HepG2 (cell line): ENCODE results near the gene ZBTB14. TPM values are rescaled to one million over a fixed set of nuclear protein-coding genes. Genes with fewer than 3 reads are reported as not detected.

Source experiments
- ASH2L ChIP-seq: fragments of 300-600, 200-600 bp; sonication (generic); IDR thresholded peaks from 2 replicates; pipeline ENCODE4 v1.7.0; 2017; ENCODE audit warnings: low read depth, mild to moderate bottlenecking, moderate library complexity, mixed read lengths, low read length; ENCODE audit not compliant: insufficient read length
- BATF2 ChIP-seq: sonication (generic); formaldehyde crosslinking; IDR thresholded peaks from 2 replicates; pipeline ENCODE4 v1.8.0; 2022; ENCODE audit warnings: mild to moderate bottlenecking, missing genetic modification reagents, moderate library complexity
- DR1 ChIP-seq: sonication (generic); formaldehyde crosslinking; IDR thresholded peaks from 2 replicates; pipeline ENCODE4 v1.8.0; 2021; ENCODE audit warnings: mild to moderate bottlenecking, missing genetic modification reagents, inconsistent platforms
- FOXP4 ChIP-seq: sonication (generic); formaldehyde crosslinking; IDR thresholded peaks from 2 replicates; pipeline ENCODE4 v1.4.0; 2020; ENCODE audit warnings: missing genetic modification reagents
- GATA4 ChIP-seq: sonication (generic); IDR thresholded peaks from 2 replicates; pipeline ENCODE4 v1.6.1; 2016; ENCODE audit warnings: antibody characterized with exemption, low read depth, borderline replicate concordance
- GATAD2A ChIP-seq: IDR thresholded peaks from 2 replicates; pipeline ENCODE4 v1.6.1; 2016
- GTF2F1 ChIP-seq: fragments of 150-350 bp; IDR thresholded peaks from 2 replicates; pipeline ENCODE4 v1.6.1; 2014; ENCODE audit warnings: low read length
- HHEX ChIP-seq: IDR thresholded peaks from 2 replicates; pipeline ENCODE4 v1.6.1; 2016; ENCODE audit warnings: control low read depth
- HNF1A ChIP-seq, 2 experiments: sonication (generic) in 1 of 2; formaldehyde crosslinking in 1 of 2; IDR thresholded peaks; 2 replicates each; pipeline versions ENCODE4 v1.4.0 to v1.6.1; 2016 to 2020; ENCODE audit warnings: borderline replicate concordance in 1 of 2, low read depth in 1 of 2, mild to moderate bottlenecking in 1 of 2, missing genetic modification reagents in 1 of 2
- KDM2A ChIP-seq: sonication (generic); formaldehyde crosslinking; IDR thresholded peaks from 2 replicates; pipeline ENCODE4 v1.4.0; 2020; ENCODE audit warnings: low read depth, missing genetic modification reagents, borderline replicate concordance
- NCOR1 ChIP-seq: fragments of 200-600 bp; sonication (generic); IDR thresholded peaks from 2 replicates; pipeline ENCODE4 v1.7.0; 2017; ENCODE audit warnings: antibody characterized with exemption, low read length, borderline replicate concordance
- PITX1 ChIP-seq: sonication (generic); formaldehyde crosslinking; IDR thresholded peaks from 2 replicates; pipeline ENCODE4 v1.5.1; 2020; ENCODE audit warnings: mild to moderate bottlenecking, missing genetic modification reagents
- PLRG1 ChIP-seq: fragments of 450-650 bp; conservative IDR thresholded peaks from 2 replicates; pipeline ENCODE4 v1.6.1; 2016
- RAD21 ChIP-seq: fragments of 450-650 bp; formaldehyde crosslinking; IDR thresholded peaks from 2 replicates; pipeline ENCODE4 v1.5.0; 2020; ENCODE audit warnings: mild to moderate bottlenecking
- RARA ChIP-seq: IDR thresholded peaks from 2 replicates; pipeline ENCODE4 v1.6.1; 2016; ENCODE audit warnings: missing genetic modification reagents, missing compliant biosample characterization
- SOX13 ChIP-seq, 3 experiments: fragments of 450-650 bp in 1 of 3; sonication (generic) in 1 of 3; formaldehyde crosslinking in 1 of 3; IDR thresholded peaks in 2 of 3; conservative IDR thresholded peaks in 1 of 3; 2 replicates each; pipeline versions ENCODE4 v1.5.0 to v1.6.1; 2016 to 2020; ENCODE audit warnings: antibody characterized with exemption in 1 of 3, mild to moderate bottlenecking in 1 of 3, missing compliant biosample characterization in 1 of 3, missing genetic modification reagents in 1 of 3, moderate library complexity in 1 of 3
- SPEN ChIP-seq: sonication (generic); formaldehyde crosslinking; IDR thresholded peaks from 2 replicates; pipeline ENCODE4 v1.5.1; 2020; ENCODE audit warnings: low read depth, mild to moderate bottlenecking, missing genetic modification reagents
- YEATS4 ChIP-seq: sonication (generic); formaldehyde crosslinking; IDR thresholded peaks from 2 replicates; pipeline ENCODE4 v1.4.0; 2020; ENCODE audit warnings: missing genetic modification reagents, borderline replicate concordance
- ZNF160 ChIP-seq: sonication (generic); formaldehyde crosslinking; IDR thresholded peaks from 2 replicates; pipeline ENCODE4 v1.8.0; 2022; ENCODE audit warnings: mild to moderate bottlenecking, inconsistent platforms, missing genetic modification reagents
- ZNF605 ChIP-seq: sonication (generic); formaldehyde crosslinking; IDR thresholded peaks from 2 replicates; pipeline ENCODE4 v1.8.0; 2022; ENCODE audit warnings: mild to moderate bottlenecking, missing genetic modification reagents
- polyA plus RNA-seq, 8 experiments: library from polyadenylated mRNA; depleted of rRNA in 3 of 8; stranded (reverse) in 7 of 8; unstranded in 1 of 8; fragments of >200 nt; fragmentation: Illumina TruSeq in 4 of 8; extraction: Trizol in 4 of 8; gene quantifications; 2 replicates each; pipeline versions ENCODE4 v1.2.1 to v1.2.3, GENCODE V29; 2011 to 2016; ENCODE audit warnings: low read depth in 4 of 8, missing spikeins in 1 of 8, mixed read lengths in 1 of 8; ENCODE audit not compliant: insufficient read depth in 1 of 8
- total RNA-seq, 5 experiments: library from RNA; depleted of rRNA; stranded (reverse); fragments of >200 nt; fragmentation: Illumina TruSeq; extraction: Trizol; gene quantifications; 2 replicates each; pipeline ENCODE4 v1.2.3, GENCODE V29; 2016; ENCODE audit warnings: low read depth in 1 of 5
- TF ChIP-seq, protein P1 (sequence below): sonication (generic); formaldehyde crosslinking; IDR thresholded peaks from 2 replicates; pipeline ENCODE4 v1.4.0; 2020; ENCODE audit warnings: missing genetic modification reagents, borderline replicate concordance

ZBTB14 gene
- total and polyA plus RNA-seq, 2 of the 13 experiments (the other 11 are each of a cell fraction or from before 2014, with no cell fraction given) = 8.0 to 14.4 TPM

DNA sequence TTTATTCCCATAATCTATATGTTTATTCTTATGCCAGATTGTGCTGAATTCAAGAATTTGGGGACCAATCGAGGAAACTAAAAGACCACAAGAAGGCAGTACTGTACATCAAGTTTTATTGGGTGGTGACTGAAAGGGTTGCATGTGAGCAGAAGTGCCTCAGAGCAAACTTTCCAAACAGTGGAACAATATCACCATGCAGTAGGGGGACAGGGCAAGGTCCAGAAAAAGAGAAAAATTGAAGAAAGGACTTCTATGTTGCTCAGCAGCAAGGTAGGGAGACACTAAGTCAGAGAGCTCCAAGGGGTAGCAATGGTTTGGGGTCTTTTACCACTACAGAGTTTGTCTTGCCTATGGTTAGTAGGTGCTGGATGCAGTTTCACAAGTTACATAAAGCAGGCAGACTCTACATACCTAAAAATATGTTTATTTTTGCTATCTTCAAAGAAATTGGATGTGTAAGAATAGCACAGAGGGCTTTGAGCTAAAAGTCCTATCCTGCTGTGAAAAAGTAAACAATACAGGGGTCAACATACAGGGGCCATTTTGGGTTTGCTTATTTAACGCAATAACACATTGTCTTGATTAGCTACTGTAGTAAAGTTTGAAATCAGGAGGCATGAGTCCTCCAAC, 43.8 kb upstream of the ZBTB14 start (continued):
- 0 out of 2 replicates have a peak, but pooled peaks have one; percentile 22 for TF ChIP-seq YEATS4 (CRISPR knock-in tag)
- peak; percentile 9; the same call in 1 of the 2 replicates for TF ChIP-seq HHEX
- TF ChIP-seq BATF2 (CRISPR knock-in tag) = no peak
- peak; percentile 59; the same call in 1 of the 2 replicates for TF ChIP-seq GATA4
- TF ChIP-seq ZNF605 (CRISPR knock-in tag) = no peak
- no peak for TF ChIP-seq ZNF160
- TF ChIP-seq PLRG1 = no peak
- TF ChIP-seq SOX13 (IDR thresholded peaks at IDR 0.05) = peak; percentile 80
- peak in 1 of 2 experiments; percentile 95; a peak in 2 of 4 replicates for TF ChIP-seq SOX13 (CRISPR knock-in tag; conservative IDR thresholded peaks at IDR 0.05 in 1 of 2, IDR thresholded peaks at IDR 0.05 in 1 of 2)
- no peak for TF ChIP-seq GTF2F1
- TF ChIP-seq FOXP4 (CRISPR knock-in tag) = peak; percentile 82
- TF ChIP-seq RARA (CRISPR knock-in tag) = peak; percentile 84
- no peak for TF ChIP-seq SPEN (CRISPR knock-in tag)
- peak; percentile 10; the same call in 1 of the 2 replicates for TF ChIP-seq RAD21 (CRISPR knock-in tag)
- TF ChIP-seq GATAD2A = peak; percentile 62
- TF ChIP-seq KDM2A = no peak
- TF ChIP-seq DR1 (CRISPR knock-in tag) = no peak
- TF ChIP-seq PITX1 (CRISPR knock-in tag) = peak; percentile 50; the same call in 1 of the 2 replicates
- peak; percentile 96 for TF ChIP-seq ASH2L
- TF ChIP-seq, protein P1, sequence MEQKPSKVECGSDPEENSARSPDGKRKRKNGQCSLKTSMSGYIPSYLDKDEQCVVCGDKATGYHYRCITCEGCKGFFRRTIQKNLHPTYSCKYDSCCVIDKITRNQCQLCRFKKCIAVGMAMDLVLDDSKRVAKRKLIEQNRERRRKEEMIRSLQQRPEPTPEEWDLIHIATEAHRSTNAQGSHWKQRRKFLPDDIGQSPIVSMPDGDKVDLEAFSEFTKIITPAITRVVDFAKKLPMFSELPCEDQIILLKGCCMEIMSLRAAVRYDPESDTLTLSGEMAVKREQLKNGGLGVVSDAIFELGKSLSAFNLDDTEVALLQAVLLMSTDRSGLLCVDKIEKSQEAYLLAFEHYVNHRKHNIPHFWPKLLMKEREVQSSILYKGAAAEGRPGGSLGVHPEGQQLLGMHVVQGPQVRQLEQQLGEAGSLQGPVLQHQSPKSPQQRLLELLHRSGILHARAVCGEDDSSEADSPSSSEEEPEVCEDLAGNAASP (CRISPR knock-in tag) = peak; percentile 84; the same call in 1 of the 2 replicates
- TF ChIP-seq NCOR1 = peak; percentile 67; the same call in 1 of the 2 replicates
- no peak for TF ChIP-seq HNF1A (IDR thresholded peaks at IDR 0.05; ENCODE audit: low read depth)
- peak; percentile 35; the same call in 1 of the 2 replicates for TF ChIP-seq HNF1A (CRISPR knock-in tag; IDR thresholded peaks at IDR 0.05; ENCODE audit: borderline replicate concordance)
